ENCODE data around the gene DCTPP1. TPM values are rescaled to one million over a fixed set of nuclear protein-coding genes. Genes with fewer than 3 reads are reported as not detected.

DCTPP1 gene
- total and polyA plus RNA-seq, 2 of the 4 experiments (the other 2 are of a cell fraction): 24.9 to 45.5 TPM

GRCh38 chr16:30407804-30408534, 21.9 kb downstream of the DCTPP1 start (continued):
- no peak for TF ChIP-seq CTCF (conservative IDR thresholded peaks at IDR 0.05; ENCODE audit: low read depth, low read length)
- TF ChIP-seq NFE2L2 (IDR thresholded peaks at IDR 0.05; ENCODE audit: low read depth, low read length): no peak
